ENCODE data around the gene SCUBE2.
"Not testable (repeated sequence)": the region's sequence is repeated elsewhere in the genome, so short reads cannot be mapped to it uniquely, and the experiment has no call there.

SCUBE2 gene

GRCh38 chr11:9014826-9015225, 76.6 kb downstream of the SCUBE2 start:
- DNase-seq (ENCODE audit: low read depth) = no peak
- no peak for TF ChIP-seq CTCF (IDR thresholded peaks at IDR 0.05; ENCODE audit: insufficient read depth, low read depth, low read length, missing control alignments)
- no peak overlapping the region for H3K4me3 ChIP-seq (ENCODE audit: low read length)

- no peak for DNase-seq (ENCODE audit: low read depth)
- TF ChIP-seq CTCF (IDR thresholded peaks at IDR 0.05; ENCODE audit: insufficient read depth, low read depth, low read length, missing control alignments) = no peak
- no peak overlapping the region for H3K4me3 ChIP-seq (ENCODE audit: low read length)
Measured at GRCh38 chr11:9013373-9013772, 78.0 kb downstream of the SCUBE2 start.

- DNase-seq (ENCODE audit: low read depth); H3K4me3 ChIP-seq (ENCODE audit: low read length): not testable (repeated sequence)
Measured at GRCh38 chr11:9009538-9009937, 81.9 kb downstream of the SCUBE2 start.

GRCh38 chr11:9008661-9009060, 82.7 kb downstream of the SCUBE2 start:
- TF ChIP-seq CTCF (IDR thresholded peaks at IDR 0.05; ENCODE audit: insufficient read depth, low read depth, low read length, missing control alignments) = no peak
- H3K4me3 ChIP-seq (ENCODE audit: low read length) = no peak overlapping the region
- no peak for DNase-seq (ENCODE audit: low read depth)

GRCh38 chr11:9008011-9008550, 83.3 kb downstream of the SCUBE2 start:
- no peak for TF ChIP-seq CTCF (IDR thresholded peaks at IDR 0.05; ENCODE audit: insufficient read depth, low read depth, low read length, missing control alignments)
- no peak overlapping the region for H3K4me3 ChIP-seq (ENCODE audit: low read length)
- DNase-seq (ENCODE audit: low read depth) = no peak

- DNase-seq (ENCODE audit: low read depth) = no peak
- TF ChIP-seq CTCF (IDR thresholded peaks at IDR 0.05; ENCODE audit: insufficient read depth, low read depth, low read length, missing control alignments) = no peak
- no peak overlapping the region for H3K4me3 ChIP-seq (ENCODE audit: low read length)
Measured at GRCh38 chr11:9005087-9005486, 86.3 kb downstream of the SCUBE2 start.

- H3K4me3 ChIP-seq (ENCODE audit: low read length) = peak overlapping the region; percentile 29
- no peak for TF ChIP-seq CTCF (IDR thresholded peaks at IDR 0.05; ENCODE audit: insufficient read depth, low read depth, low read length, missing control alignments)
- no peak for DNase-seq (ENCODE audit: low read depth)
Measured at GRCh38 chr11:9004183-9004926, 87.0 kb downstream of the SCUBE2 start.

Measured in epithelial cell of esophagus (primary cell).